ENCODE measurements around the gene MGAT5B.

MGAT5B gene

DNA sequence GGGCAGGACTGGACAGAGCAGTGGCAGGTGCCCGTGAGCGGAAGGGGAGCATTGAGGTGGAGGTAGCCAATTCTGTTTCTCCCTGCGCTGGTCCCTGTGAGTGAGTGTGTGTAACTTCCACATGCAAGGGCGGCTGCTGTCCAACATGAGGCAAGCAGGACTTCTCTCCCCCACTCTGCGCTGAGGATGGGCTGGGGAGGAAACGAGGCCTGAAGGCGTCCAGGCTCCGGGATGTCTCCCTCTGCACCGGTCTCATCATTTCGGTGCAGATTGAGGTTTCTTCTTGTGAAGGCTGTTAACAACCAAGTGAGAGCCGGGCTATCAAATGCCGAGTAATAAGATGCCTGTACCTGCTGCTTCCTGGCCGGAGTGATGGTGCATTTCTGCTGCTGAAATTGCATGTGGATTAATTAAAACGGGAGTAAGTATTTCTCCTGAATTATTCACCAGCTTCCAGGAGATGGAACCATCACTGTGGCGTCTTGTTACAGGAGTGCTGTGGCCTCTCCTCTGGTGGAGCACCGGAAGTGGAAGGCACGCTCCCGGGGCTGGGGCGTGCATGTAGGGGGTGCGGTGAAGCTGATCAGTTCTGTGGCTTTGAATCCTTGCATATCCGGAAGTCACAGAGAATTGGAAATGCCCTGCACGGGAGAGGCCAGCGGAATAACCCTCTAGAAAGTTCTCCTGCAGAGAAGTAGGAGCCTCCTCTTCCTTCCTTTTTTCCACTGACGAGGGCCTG is 41.7 kb upstream of the MGAT5B start:
- in situ Hi-C loops (cut with MboI; ENCODE audit: low sequenced_read_pairs, unreplicated experiment), result no loop called here
- no peak for DNase-seq (ENCODE audit: low spot score)

DNA sequence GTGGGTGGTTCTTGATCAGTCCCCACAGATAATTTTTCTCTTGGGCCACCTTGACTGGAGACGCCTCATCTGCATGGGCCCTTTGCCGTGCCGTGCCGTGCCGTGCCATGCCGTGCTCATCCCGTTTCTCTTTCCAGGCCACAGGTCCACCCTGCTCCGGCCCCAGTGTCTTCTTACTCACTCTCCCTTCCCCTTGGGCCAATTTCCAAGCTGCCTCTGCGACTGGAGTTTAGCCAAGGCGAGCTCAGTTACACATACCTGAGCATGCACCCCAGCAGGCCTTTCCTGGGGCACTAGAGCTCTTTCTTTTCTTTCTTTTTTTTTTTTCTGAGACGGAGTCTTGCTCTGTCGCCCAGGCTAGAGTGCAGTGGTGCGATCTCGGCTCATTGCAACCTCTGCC is 40.5 kb upstream of the MGAT5B start:
- no peak for DNase-seq (ENCODE audit: low spot score)
- no peak for TF ChIP-seq CTCF (IDR thresholded peaks at IDR 0.05; ENCODE audit: borderline replicate concordance, control extremely low read depth, extremely low read depth, insufficient read depth, missing control alignments)
- in situ Hi-C loops (cut with MboI; ENCODE audit: low sequenced_read_pairs, unreplicated experiment), result no loop called here

More for the DNA sequence above, 41.7 kb upstream of the MGAT5B start:
- no peak for TF ChIP-seq CTCF (IDR thresholded peaks at IDR 0.05; ENCODE audit: borderline replicate concordance, control extremely low read depth, extremely low read depth, insufficient read depth, missing control alignments)

DNA sequence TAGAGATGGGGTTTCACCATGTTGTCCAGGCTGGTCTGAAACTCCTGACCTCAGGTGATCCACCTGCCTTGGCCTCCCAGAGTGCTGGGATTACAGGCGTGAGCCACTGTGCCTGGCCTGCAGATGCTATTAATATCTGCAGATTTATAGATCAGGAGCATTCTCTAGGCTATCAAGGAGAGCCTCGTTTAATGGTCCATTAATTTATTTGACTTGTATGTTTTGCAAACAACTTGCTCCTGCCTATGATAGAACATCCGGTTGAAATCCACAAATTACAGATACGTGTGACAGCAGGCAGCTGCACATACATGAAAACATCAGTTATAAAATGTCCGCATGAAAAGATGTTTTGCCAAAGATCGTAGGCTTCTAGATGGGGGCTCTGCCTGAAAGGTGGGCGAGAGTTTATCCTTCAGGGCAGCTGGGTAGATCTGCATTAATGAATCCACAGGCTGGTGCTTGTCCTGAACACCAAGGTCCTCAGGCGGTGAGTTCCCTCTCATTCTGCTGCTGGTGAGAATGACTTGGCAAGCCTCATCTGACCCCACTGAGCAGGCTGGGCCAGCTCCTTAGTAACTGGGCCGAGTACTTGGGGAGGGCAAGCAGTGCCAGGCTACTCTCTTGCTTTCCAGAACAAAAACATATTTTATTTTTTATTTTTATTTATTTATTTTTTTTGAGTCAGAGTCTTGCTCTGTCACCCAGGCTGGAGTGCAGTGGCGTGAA is 37.1 kb upstream of the MGAT5B start:
- in situ Hi-C loops (cut with MboI; ENCODE audit: low sequenced_read_pairs, unreplicated experiment), result no loop called here
- no peak for DNase-seq (ENCODE audit: low spot score)
- no peak for TF ChIP-seq CTCF (IDR thresholded peaks at IDR 0.05; ENCODE audit: borderline replicate concordance, control extremely low read depth, extremely low read depth, insufficient read depth, missing control alignments)

DNA sequence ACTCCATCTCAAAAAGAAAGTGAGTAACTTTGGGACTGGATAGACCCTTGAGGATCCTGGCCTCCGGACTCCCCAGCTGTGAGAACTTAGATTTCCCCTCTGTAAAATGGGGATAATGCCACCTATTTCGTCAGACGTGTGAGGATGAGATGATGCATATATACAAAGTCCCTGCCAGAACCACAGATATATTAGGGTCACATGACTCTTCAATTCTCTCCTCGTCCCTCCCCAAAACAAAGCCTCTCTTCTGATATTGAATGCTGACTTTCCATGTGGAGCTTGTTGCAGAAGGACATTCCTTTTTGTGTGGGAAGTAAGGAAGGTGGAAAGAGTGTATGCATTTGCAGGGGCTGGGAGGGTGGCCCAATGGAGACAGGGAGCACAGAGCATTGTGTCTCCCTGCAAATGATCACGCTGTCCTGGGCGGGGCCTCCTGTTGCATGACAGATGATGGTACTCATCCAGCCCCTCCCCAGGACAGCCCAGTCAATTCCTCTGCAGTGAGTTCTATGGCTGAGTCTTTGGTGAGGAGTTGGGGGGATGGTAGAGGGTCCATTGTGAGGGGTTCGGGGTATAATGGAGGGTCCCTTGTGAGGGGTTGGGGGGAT is 35.1 kb upstream of the MGAT5B start:
- in situ Hi-C loops (cut with MboI; ENCODE audit: low sequenced_read_pairs, unreplicated experiment), result no loop called here
- TF ChIP-seq CTCF (IDR thresholded peaks at IDR 0.05; ENCODE audit: borderline replicate concordance, control extremely low read depth, extremely low read depth, insufficient read depth, missing control alignments), result no peak
- DNase-seq (ENCODE audit: low spot score), result no peak

- in situ Hi-C loops (cut with MboI; ENCODE audit: low sequenced_read_pairs, unreplicated experiment), result no loop called here
- TF ChIP-seq CTCF (IDR thresholded peaks at IDR 0.05; ENCODE audit: borderline replicate concordance, control extremely low read depth, extremely low read depth, insufficient read depth, missing control alignments), result no peak
- DNase-seq (ENCODE audit: low spot score), result no peak
Observed at GRCh38 chr17:76833747-76834146, 34.5 kb upstream of the MGAT5B start.

GRCh38 chr17:76834870-76835269 is 33.3 kb upstream of the MGAT5B start:
- in situ Hi-C loops (cut with MboI; ENCODE audit: low sequenced_read_pairs, unreplicated experiment), result no loop called here
- TF ChIP-seq CTCF (IDR thresholded peaks at IDR 0.05; ENCODE audit: borderline replicate concordance, control extremely low read depth, extremely low read depth, insufficient read depth, missing control alignments), result no peak
- no peak for DNase-seq (ENCODE audit: low spot score)
